HepG2 (cell line): ENCODE data around the gene GGTA1. TPM values are rescaled to one million over a fixed set of nuclear protein-coding genes. Genes with fewer than 3 reads are reported as not detected.

ENCODE experiments used
- ATAC-seq: fragments of 200-7000 bp; cut with Tn5 transposase; 3 replicates; pipeline ENCODE4 v1.9.1; 2020; ENCODE audit warnings: mild to moderate bottlenecking, moderate library complexity
- BruUV-seq: library from RNA; stranded (reverse); fragments of 400-500 nt; replicated peaks from 2 replicates; lab custom pipeline; 2021; lab: Mats Ljungman, UMichigan
- CTCF ChIA-PET: fragments of 300-600 bp; formaldehyde crosslinking; extraction: SDS; loops from one replicate; lab custom pipeline; 2021; ENCODE audit warnings: low total read pairs, inconsistent platforms, low intra/inter-chr PET ratio; lab: Yijun Ruan, JAX
- POLR2A ChIA-PET: fragments of 350-600 bp; sonication (Branson Sonifier 250); formaldehyde crosslinking; loops from one replicate; lab custom pipeline; 2020; ENCODE audit warnings: antibody characterized with exemption, inconsistent platforms; lab: Yijun Ruan, JAX
- DNase-seq: peaks from one replicate; pipeline ENCODE4 v3.0.0-alpha.2; 2015; ENCODE audit warnings: low spot score
- FAIRE-seq: peaks from 3 replicates; lab custom pipeline; 2011; peaks lifted over from hg19 to GRCh38; lab: Jason Lieb, UNC
- H2AFZ ChIP-seq: one replicate; pipeline ENCODE4 v1.6.1; 2011; ENCODE audit warnings: low read length, inconsistent platforms
- H3K27ac ChIP-seq: fragments of 300-600 bp; 3 replicates; pipeline ENCODE4 v1.8.0; 2011; ENCODE audit warnings: mixed run types, mild to moderate bottlenecking, mixed read lengths, low read length, inconsistent platforms; ENCODE audit not compliant: insufficient read depth; ENCODE audit errors: extremely low read length
- H3K27me3 ChIP-seq, 2 experiments: fragments of 200-600 bp in 1 of 2; 2 replicates in 1 of 2; 3 replicates in 1 of 2; pipeline versions ENCODE4 v1.6.0 to v1.8.0; 2011; ENCODE audit warnings: low read length in 2 of 2, mild to moderate bottlenecking in 2 of 2, moderate library complexity in 2 of 2, inconsistent platforms in 1 of 2; ENCODE audit not compliant: insufficient read depth in 2 of 2, control insufficient read depth in 1 of 2
- H3K36me3 ChIP-seq, 2 experiments: fragments of 200-600 bp in 1 of 2; replicated peaks in 1 of 2; 2 replicates in 1 of 2; 3 replicates in 1 of 2; pipeline versions ENCODE4 v1.5.1 to v1.8.0; 2011; ENCODE audit warnings: low read length in 2 of 2, inconsistent platforms in 1 of 2; ENCODE audit not compliant: insufficient read depth in 2 of 2, control insufficient read depth in 1 of 2
- H3K4me1 ChIP-seq: 2 replicates; pipeline ENCODE4 v1.5.1; 2012; ENCODE audit warnings: low read length, inconsistent platforms; ENCODE audit not compliant: insufficient read depth
- H3K4me2 ChIP-seq: 2 replicates; pipeline ENCODE4 v1.6.0; 2011; ENCODE audit warnings: low read depth, low read length, inconsistent platforms
- H3K4me3 ChIP-seq, 3 experiments: fragments of 200-600 bp in 1 of 3; sonication (generic), shearing (Covaris generic) in 1 of 3; replicated peaks in 1 of 3; 2 replicates each; pipeline ENCODE4 v1.5.1; 2011 to 2016; ENCODE audit warnings: low read length in 3 of 3, inconsistent platforms in 2 of 3, low read depth in 2 of 3, mild to moderate bottlenecking in 2 of 3, control low read depth in 1 of 3, mixed read lengths in 1 of 3; ENCODE audit not compliant: insufficient read depth in 1 of 3
- H3K79me2 ChIP-seq: one replicate; pipeline ENCODE4 v1.6.1; 2011; ENCODE audit warnings: low read length, inconsistent platforms; ENCODE audit not compliant: insufficient read depth
- H3K9ac ChIP-seq: 2 replicates; pipeline ENCODE4 v1.6.0; 2011; ENCODE audit warnings: mild to moderate bottlenecking, low read depth, low read length, inconsistent platforms; ENCODE audit not compliant: insufficient read depth
- H3K9me3 ChIP-seq: 2 replicates; pipeline ENCODE4 v1.5.1; 2012; ENCODE audit warnings: mild to moderate bottlenecking, low read length
- H4K20me1 ChIP-seq: 2 replicates; pipeline ENCODE4 v1.6.0; 2011; ENCODE audit warnings: inconsistent platforms, mild to moderate bottlenecking, low read length, moderate library complexity; ENCODE audit not compliant: insufficient read depth
- CEBPB ChIP-seq: IDR thresholded peaks from 2 replicates; pipeline ENCODE4 v1.6.1; 2011; ENCODE audit warnings: low read depth, low read length, improper control_type of control experiment, borderline replicate concordance
- CHCHD3 ChIP-seq: sonication (generic); formaldehyde crosslinking; IDR thresholded peaks from 2 replicates; pipeline ENCODE4 v1.8.0; 2022; ENCODE audit warnings: mild to moderate bottlenecking, missing genetic modification reagents, moderate library complexity
- DMAP1 ChIP-seq: IDR thresholded peaks from 2 replicates; pipeline ENCODE4 v1.6.1; 2016
- ZFP1 ChIP-seq: IDR thresholded peaks from 2 replicates; pipeline ENCODE4 v1.6.1; 2016
- ZNF121 ChIP-seq: sonication (generic); formaldehyde crosslinking; IDR thresholded peaks from 2 replicates; pipeline ENCODE4 v1.5.0; 2020; ENCODE audit warnings: mild to moderate bottlenecking, missing genetic modification reagents
- ZNF557 ChIP-seq: sonication (generic); formaldehyde crosslinking; IDR thresholded peaks from 2 replicates; pipeline ENCODE4 v1.4.0; 2020; ENCODE audit warnings: missing genetic modification reagents
- ZNF558 ChIP-seq: sonication (generic); formaldehyde crosslinking; IDR thresholded peaks from 2 replicates; pipeline ENCODE4 v1.9.0; 2022; ENCODE audit warnings: mild to moderate bottlenecking, missing genetic modification reagents, borderline replicate concordance
- WGBS: methylation state at CpG from one replicate; pipeline ENCODE4 v1.1.6; 2017; ENCODE audit warnings: low lambda C conversion rate; 5-methylcytosine and 5-hydroxymethylcytosine counted together
- in situ Hi-C: cut with HindIII; loops from 2 replicates; pipeline ENCODE4 v1.10.0; 2017; ENCODE audit warnings: low pct_unique_long_range_greater_than_20kb; ENCODE audit not compliant: extremely low pct_ligation_motif_present
- intact Hi-C: fragments of 100-400 bp; cut with micrococcal nuclease; formaldehyde crosslinking; loops from one replicate; pipeline ENCODE4 v1.10.0; 2022; ENCODE audit not compliant: unreplicated experiment
- polyA plus RNA-seq, 8 experiments: library from polyadenylated mRNA; depleted of rRNA in 3 of 8; stranded (reverse) in 7 of 8; unstranded in 1 of 8; fragments of >200 nt; fragmentation: Illumina TruSeq in 4 of 8; extraction: Trizol in 4 of 8; gene quantifications; 2 replicates each; pipeline versions ENCODE4 v1.2.1 to v1.2.3, GENCODE V29; 2011 to 2016; ENCODE audit warnings: low read depth in 4 of 8, missing spikeins in 1 of 8, mixed read lengths in 1 of 8; ENCODE audit not compliant: insufficient read depth in 1 of 8
- total RNA-seq, 5 experiments: library from RNA; depleted of rRNA; stranded (reverse); fragments of >200 nt; fragmentation: Illumina TruSeq; extraction: Trizol; gene quantifications; 2 replicates each; pipeline ENCODE4 v1.2.3, GENCODE V29; 2016; ENCODE audit warnings: low read depth in 1 of 5
- TF ChIP-seq, protein P1 (sequence below): sonication (generic); formaldehyde crosslinking; IDR thresholded peaks from 2 replicates; pipeline ENCODE4 v1.4.0; 2020; ENCODE audit warnings: low read depth, mild to moderate bottlenecking, missing genetic modification reagents
- TF ChIP-seq, protein P2 (sequence below): fragments of 450-650 bp; IDR thresholded peaks from 2 replicates; pipeline ENCODE4 v1.6.1; 2017
- TF ChIP-seq, protein P3 (sequence below): IDR thresholded peaks from 2 replicates; pipeline ENCODE4 v1.6.1; 2016; ENCODE audit warnings: mild to moderate bottlenecking, missing biosample characterization, missing genetic modification reagents

The GGTA1 gene
- total and polyA plus RNA-seq, 2 of the 13 experiments (the other 11 are each of a cell fraction or from before 2014, with no cell fraction given) = not detected

DNA sequence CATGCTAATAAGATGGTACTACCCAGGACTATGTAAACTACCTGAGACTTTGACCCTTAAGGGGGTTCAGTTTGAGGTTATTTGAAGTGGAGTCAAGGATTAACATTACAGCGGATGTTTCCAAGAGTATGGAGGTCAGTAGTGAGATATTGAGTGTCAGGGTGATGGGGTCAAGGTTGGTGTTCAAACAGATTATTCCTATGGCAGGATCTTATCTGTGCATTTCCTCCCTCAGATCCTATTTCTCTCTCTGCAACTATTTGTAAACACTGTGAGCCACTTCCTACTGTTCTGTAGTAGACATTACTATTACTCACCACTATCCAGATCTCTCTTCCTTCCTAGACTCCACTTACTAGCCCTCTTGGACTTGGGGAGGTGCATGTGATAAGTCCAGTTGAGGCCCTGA is 75.6 kb downstream of the GGTA1 start (continued):
- TF ChIP-seq, protein P1, sequence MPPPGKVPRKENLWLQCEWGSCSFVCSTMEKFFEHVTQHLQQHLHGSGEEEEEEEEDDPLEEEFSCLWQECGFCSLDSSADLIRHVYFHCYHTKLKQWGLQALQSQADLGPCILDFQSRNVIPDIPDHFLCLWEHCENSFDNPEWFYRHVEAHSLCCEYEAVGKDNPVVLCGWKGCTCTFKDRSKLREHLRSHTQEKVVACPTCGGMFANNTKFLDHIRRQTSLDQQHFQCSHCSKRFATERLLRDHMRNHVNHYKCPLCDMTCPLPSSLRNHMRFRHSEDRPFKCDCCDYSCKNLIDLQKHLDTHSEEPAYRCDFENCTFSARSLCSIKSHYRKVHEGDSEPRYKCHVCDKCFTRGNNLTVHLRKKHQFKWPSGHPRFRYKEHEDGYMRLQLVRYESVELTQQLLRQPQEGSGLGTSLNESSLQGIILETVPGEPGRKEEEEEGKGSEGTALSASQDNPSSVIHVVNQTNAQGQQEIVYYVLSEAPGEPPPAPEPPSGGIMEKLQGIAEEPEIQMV (CRISPR knock-in tag) = no peak
- no peak for TF ChIP-seq CEBPB
- TF ChIP-seq, all 625 proteins: peak for 163

DNA sequence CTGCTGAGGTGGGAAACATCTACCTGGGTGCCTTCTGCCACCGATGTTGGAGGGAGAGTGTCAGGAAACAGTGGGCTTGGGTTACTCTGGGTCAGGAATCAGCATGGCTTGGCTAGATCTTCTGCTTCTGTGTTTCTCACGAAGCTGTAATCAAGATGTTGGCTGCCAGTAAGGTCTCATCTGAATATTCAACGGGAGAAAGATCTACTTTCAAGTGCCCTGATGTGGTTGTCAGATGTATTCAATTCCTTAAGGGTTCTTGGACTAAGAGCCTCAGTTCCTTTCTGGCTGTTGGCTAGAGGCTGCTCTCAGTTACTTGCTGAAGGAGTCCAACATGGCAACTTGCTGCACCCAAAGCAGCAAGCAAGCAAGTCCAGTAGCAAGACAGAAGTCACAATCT is 87.7 kb downstream of the GGTA1 start:
- H3K36me3 ChIP-seq = no peaks in the 10 kb centered on the region
- BruUV-seq = no TSS peak
- peaks cover 0 to 7% of the 10 kb centered on the region in 2 experiments; a peak in 1 of 5 replicates for H3K27me3 ChIP-seq
- H3K4me2 ChIP-seq = no peak overlapping the region
- H3K27ac ChIP-seq = no peak overlapping the region
- no peaks in the 10 kb centered on the region for H3K9me3 ChIP-seq
- ATAC-seq = no peak
- TF ChIP-seq, protein P2, sequence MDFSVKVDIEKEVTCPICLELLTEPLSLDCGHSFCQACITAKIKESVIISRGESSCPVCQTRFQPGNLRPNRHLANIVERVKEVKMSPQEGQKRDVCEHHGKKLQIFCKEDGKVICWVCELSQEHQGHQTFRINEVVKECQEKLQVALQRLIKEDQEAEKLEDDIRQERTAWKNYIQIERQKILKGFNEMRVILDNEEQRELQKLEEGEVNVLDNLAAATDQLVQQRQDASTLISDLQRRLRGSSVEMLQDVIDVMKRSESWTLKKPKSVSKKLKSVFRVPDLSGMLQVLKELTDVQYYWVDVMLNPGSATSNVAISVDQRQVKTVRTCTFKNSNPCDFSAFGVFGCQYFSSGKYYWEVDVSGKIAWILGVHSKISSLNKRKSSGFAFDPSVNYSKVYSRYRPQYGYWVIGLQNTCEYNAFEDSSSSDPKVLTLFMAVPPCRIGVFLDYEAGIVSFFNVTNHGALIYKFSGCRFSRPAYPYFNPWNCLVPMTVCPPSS = no peak
- TF ChIP-seq ZNF121 = no peak
- no peak for TF ChIP-seq ZFP1 (CRISPR knock-in tag)
- no peak for TF ChIP-seq ZNF558 (CRISPR knock-in tag)
- TF ChIP-seq, protein P3, sequence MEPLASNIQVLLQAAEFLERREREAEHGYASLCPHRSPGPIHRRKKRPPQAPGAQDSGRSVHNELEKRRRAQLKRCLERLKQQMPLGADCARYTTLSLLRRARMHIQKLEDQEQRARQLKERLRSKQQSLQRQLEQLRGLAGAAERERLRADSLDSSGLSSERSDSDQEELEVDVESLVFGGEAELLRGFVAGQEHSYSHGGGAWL (CRISPR knock-in tag) = no peak
- no peak for TF ChIP-seq ZNF557 (CRISPR knock-in tag)
- no peak for TF ChIP-seq CHCHD3 (CRISPR knock-in tag)
- no peak for TF ChIP-seq DMAP1 (CRISPR knock-in tag)
- TF ChIP-seq, all 625 proteins: peak for 0
- FAIRE-seq (no peak), DNase-seq (no peak)
- POLR2A ChIA-PET = no interaction called here
- H3K4me1 ChIP-seq = no peaks in the 10 kb centered on the region
- WGBS = no CpG with 5 or more reads among the region's 3 CpGs
- H3K79me2 ChIP-seq = no peaks in the 10 kb centered on the region
- intact Hi-C loops (no loop called here), in situ Hi-C loops (no loop called here)
- H3K4me3 ChIP-seq = no peak overlapping the region
- H4K20me1 ChIP-seq = no peaks in the 10 kb centered on the region
- CTCF ChIA-PET = no interaction called here
- H3K9ac ChIP-seq = no peak overlapping the region
- no peak overlapping the region for H2AFZ ChIP-seq
